CD4-positive, alpha-beta T cell treated with Interleukin-6 for 4 hours (primary cell): Measurements from ENCODE around the gene ZNF722.
"Not testable (repeated sequence)": the region's sequence is repeated elsewhere in the genome, so short reads cannot be mapped to it uniquely, and the experiment has no call there.

Experiments
- DNase-seq: peaks from one replicate; pipeline ENCODE4 v3.0.0-alpha.2; 2020; ENCODE audit warnings: mixed read lengths

ZNF722 gene

DNA sequence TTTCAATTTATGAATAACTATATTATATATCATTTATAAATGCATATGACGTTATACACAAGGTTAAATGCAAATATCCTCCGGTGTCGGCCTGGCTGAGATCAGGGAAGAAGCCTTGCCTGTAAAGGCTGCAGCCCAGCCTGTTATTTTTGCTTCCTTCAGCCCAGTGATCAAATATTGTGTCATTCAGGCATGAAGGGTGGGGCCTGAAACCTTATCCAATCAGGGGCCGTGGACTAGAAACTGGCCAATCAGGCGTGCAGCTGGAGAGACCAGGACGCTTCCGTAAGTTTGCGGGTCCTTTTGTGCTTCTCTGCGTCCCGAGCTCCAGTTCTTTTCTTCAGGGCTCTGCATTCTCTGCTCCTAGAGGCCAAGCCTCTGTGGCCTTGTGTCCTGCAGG, at the start of gene ZNF722:
Gene ZNF722, plus strand, starts transcription at position 301 of the 400 bp plus-strand sequence. CDS start 113 bp downstream, outside the sequence.
- DNase-seq = no peak

DNA sequence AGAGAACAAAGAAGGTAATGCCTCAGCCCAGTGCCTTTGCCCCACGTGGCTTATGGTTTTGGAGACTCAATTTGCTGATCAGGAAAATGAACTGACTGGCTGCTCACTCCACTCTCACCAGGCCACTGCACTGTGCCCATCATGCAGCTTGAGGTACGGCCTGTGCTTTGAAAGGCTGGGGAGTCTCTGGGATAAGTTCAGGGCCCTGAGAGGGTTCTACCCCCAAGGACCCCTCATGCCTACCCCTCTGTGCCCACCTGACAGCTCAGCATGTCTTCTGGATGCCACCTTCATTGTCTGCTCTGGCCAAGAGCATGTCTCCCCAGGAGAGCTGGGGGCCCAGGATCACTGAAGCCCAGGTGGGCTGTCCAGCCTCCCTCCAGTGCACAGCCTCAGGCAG, 45.5 kb upstream of the ZNF722 start:
- DNase-seq = no peak

DNA sequence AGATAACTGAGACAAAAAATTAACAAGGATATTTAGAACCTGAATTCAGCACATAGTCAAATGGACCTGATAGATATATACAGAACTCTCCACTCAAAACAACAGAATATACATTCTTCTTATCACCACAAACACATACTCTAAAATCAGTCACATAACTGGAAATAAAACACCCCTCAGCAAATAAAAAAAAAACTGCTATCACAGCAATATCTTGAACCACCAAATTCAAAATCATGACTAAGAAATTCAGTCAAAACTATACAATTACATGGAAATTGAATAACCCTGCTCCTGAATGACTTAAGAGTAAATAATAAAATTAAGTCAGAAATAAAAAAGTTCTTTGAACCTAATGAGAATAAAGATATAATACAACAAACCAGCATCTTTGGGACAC, 30.0 kb upstream of the ZNF722 start:
- no peak for DNase-seq

DNA sequence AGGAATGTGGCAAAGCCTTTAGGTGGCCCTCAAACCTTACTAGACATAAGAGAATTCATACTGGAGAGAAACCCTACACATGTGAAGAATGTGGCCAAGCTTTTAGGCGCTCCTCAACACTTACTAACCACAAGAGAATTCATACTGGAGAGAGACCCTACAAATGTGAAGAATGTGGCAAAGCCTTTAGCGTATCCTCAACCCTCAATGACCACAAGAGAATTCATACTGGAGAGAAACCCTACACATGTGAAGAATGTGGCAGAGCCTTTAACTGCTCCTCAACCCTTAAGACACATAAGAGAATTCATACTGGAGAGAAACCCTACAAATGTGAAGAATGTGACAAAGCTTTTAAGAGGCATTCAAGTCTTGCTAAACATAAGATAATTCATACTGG, 16.8 kb downstream of the ZNF722 start:
- DNase-seq = not testable (repeated sequence)

DNA sequence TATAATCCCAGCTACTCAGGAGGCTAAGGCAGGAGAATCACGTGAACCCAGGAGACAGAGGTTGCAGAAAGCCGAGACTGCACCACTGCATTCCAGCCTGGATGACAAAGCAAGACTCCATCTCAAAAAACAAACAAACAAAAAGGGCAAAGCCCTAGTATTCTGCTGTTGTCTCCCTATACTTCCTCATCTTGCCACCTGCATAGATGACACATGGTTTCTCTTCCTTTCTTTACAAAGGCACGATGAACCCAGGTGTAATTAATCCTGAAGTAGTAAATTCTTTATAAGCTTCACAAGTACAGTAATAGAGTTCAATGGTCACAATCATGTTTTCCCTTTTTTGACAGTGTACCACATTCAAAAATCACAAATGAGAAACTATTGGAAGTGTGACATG, 36.7 kb downstream of the ZNF722 start:
- no peak for DNase-seq

DNA sequence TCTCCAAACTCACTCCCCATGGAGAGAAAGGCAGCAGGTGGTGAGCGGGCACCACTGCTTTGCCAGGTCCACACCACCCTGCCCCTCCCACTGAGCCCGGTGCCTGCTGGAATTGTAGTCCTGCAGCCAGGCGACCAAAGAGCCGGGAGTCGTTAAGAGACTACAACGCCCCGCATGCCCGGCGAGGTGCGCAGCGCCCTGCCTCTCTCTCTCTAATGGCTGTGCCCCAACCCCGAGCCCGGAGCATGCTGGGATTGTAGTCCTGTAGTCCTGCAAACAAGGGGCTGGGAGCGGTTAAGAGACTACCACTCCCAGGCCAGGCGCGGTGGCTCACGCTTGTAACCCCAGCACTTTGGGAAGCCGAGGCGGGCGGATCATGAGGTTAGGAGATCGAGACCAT, 38.4 kb downstream of the ZNF722 start:
- DNase-seq = no peak

DNA sequence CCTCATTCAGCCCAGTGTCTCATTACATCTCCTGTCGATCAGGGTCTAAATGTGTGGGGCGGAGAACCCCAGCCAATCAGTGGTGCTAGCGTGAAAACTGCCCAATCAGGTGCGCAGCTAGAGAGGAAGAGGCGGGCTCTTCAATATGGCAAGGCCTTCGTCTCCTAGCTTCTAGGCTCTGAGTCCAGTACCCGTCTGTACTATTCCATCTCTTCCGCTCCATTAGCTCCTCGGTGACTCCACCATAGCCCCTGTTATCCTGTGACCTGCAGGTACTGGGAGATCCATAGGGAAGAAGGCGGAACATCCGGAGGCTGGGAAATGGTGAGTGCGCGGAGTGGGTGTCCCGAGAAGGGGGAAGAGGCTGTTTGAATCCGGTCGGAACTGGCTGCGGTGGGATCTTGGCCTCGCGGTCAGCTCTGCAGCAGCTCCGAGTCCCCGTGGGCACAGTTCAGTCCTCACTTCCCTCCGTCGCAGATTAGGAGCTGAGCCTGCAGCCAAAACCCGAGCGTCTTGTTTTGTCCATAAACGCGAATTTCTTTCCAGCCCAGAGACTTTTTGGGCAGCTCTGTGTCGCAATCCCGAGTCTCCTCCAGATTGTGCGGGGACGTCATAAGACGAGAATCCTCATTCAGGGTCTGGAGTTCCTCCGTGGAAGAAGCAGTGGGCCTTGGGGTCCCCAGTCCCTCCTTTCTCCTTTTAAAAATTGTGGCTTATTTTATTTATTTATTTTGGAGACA, 46.8 kb downstream of the ZNF722 start, which contains the start of gene ZNF727:
Gene ZNF727, plus strand, starts transcription at position 134 of the 740 bp plus-strand sequence. Its CDS starts 188 bp downstream, at position 322.
- peak; percentile 27 for DNase-seq

DNA sequence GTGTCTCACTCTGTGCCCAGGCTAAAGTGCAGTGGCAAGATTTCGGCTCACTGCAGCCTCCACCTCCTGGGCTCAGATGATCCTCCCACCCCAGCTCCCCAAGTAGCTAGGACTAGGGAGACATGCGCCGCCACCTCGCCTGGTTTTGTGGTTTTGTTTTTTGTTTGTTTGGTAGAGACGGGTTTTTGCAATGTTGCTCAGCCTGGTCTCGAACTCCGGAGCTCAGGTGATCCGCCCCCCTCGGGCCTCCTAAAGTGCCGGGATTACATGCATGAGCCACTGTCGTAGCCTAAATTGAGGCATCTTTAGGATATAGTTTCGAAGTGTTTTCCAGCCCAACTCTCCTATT, 47.4 kb downstream of the ZNF722 start:
- no peak for DNase-seq
